ENCODE data around the gene SLBP.
"Not testable (repeated sequence)": the region's sequence is repeated elsewhere in the genome, so short reads cannot be mapped to it uniquely, and the experiment has no call there.

SLBP gene

DNA sequence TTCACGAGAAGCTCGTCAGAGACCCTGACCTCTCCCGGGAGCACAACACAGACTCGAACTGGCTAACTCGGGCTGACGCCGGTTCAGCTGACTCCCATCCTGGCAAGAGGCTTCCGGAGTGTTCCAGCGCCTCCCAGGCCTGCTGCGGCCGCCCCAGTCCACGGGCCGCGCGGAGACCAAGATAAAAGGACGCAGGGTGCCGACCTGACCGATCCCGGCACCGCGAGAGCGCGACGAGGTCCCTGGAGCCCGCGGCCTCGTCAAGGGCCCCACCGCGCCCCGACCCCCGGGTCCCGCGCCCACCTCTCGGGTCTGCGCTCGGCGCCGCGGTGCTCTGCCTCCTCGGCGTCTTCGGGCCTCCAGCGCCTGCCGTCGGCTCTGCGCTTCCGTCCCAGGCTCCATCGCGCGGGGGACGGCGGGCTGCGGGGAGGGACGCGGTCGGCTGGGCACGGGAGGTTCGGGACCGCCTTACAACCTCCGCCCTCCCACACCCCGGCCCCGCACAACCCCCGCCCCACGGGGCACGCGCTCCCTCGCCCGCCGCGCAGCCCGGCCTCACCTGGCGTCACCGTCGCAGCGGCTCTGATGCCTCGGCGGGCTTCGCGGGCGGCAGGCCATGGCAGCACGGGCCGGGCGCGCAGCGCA lies 426 bp downstream of the SLBP start:
- DNase-seq (ENCODE audit: low read depth in 2 of 2), result no peak

DNA sequence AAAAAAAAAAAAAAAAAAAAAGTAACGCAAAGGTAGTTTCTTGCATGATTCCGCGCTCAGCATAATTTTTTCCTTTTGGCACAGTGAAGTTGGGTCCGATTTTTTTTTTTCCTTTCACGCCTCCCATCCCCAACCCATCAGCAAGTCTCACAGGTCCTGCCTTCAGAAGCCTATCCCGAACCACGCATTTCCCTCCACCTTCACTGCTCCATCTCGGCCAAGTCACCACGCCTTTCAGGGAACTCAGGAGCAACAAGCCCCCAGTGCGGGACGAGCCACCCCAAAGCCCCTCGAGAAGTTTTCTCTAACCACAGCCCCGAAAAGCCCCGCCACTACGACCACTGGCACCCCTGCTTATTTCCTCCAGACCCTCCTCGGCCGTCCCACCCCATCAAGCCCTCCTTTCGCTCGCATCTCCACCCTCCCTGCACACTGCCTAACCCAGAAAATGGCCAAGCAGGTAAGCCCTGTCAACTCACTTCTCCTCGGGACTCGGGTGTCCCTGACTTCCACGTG lies 1.0 kb downstream of the SLBP start:
- no peak for DNase-seq (ENCODE audit: low read depth in 2 of 2)

DNA sequence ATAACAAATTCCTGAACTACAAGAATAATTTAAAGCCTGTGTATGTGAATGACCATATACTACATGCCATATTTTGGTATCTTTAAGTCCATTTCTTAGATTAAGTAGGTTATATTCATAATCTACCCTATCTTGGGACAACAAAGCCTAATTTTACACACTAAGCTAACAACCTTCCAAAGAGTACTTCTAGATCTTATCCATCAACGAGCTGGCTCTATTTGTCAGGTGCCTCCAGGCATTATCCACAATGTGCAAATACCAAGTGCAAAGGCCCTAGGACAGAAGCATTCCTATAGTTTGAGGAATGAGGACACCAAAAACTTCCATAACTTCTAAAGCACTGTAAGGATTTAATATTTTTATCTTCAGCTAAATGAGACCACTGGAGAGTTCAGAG lies 3.5 kb downstream of the SLBP start:
- DNase-seq (ENCODE audit: low read depth in 2 of 2), result no peak

DNA sequence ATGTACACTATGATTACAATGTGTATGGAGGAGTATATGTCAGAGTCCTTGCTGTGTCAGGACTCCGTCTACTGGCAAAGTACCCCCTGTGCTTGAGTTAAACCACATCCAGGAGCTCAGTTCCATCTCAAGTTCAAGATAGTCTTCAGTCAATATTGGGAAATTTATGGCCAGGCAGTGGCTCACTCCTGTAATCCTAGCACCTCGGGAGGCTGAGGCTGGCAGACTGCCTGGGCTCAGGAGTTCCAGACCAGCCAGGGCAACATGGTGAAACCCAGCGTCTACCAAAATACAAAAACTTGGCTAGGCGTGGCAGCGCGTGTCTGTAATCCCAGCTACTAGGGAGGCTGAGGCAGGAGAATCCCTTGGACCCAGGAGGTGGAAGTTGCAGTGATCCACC lies 5.8 kb downstream of the SLBP start:
- DNase-seq (ENCODE audit: low read depth in 2 of 2), result no peak

DNA sequence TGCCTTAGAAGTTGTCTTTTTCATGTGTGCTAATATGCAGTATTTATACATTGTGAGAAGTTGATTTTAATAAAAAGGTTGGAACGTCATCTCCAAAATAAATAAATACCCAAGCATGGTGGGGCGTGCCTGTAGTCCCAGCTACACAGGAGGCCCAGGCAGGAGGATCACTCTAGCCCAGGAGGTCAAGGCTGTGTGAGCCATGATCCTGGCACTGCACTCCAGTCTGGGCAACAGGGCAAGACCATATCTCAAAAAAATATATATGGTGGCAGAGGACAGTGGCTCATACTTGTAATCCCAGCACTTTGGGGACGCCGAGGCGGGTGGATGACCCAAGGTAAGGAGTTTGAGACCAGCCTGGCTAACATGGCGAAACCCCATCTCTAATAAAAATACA lies 6.4 kb downstream of the SLBP start:
- no peak for DNase-seq (ENCODE audit: low read depth in 2 of 2)

DNA sequence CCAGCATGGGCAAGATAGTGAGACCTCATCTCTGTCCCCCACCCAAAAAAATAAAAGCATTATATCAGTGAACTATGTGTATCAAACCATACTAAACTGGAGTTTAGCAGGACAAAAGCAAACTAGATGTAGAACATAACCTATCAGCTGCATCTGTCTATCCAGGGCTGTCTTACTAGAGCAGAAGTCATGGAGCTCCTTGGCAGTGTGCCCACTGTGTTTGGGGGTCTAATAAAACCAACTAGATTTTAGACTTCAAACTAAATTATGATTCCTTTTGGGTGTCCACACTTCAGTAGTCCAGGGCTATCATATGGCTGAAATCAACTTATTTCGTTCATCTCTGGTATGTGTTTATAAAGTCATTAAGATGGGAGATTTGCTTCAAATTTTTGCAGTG lies 8.3 kb downstream of the SLBP start:
- DNase-seq (ENCODE audit: low read depth in 2 of 2), result no peak

DNA sequence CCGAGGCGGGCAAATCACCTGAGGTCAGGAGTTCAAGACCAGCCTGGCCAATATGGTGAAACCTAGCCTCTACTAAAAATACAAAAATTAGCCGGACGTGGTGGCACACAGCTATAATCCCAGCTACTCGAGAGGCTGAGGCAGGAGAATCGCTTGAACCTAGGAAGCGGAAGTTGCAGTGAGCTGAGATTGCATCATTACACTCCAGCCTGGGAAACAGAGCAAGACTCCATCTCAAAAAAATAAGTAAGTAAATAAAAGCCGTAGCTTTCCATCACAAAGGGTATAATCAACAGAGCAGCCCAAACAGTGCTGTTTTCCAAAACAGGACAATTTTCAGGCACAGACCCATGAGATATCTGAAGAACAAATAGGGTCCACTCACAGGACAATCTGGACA lies 10.4 kb downstream of the SLBP start:
- DNase-seq (ENCODE audit: low read depth in 2 of 2), result not testable (repeated sequence)

DNA sequence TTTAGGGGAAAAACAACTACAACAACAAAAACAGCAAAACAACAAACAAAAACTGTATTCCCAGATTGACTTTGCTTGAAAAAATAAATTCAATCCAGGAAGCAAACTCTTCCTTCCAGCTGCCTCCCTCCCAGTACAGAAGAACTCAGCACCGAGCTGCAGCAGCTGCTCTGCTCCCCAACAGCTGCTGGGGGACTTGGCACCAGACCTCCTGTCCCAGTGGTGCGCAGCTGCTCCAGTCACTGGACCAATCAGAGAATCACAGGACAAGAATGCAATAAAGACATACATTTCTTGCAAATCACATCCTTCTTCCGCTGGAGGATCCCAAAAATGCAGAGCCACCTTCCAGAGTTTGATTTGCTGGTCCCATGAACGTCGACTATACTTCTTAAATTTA lies 16.2 kb downstream of the SLBP start:
- DNase-seq (ENCODE audit: low read depth in 2 of 2), result no peak

DNA sequence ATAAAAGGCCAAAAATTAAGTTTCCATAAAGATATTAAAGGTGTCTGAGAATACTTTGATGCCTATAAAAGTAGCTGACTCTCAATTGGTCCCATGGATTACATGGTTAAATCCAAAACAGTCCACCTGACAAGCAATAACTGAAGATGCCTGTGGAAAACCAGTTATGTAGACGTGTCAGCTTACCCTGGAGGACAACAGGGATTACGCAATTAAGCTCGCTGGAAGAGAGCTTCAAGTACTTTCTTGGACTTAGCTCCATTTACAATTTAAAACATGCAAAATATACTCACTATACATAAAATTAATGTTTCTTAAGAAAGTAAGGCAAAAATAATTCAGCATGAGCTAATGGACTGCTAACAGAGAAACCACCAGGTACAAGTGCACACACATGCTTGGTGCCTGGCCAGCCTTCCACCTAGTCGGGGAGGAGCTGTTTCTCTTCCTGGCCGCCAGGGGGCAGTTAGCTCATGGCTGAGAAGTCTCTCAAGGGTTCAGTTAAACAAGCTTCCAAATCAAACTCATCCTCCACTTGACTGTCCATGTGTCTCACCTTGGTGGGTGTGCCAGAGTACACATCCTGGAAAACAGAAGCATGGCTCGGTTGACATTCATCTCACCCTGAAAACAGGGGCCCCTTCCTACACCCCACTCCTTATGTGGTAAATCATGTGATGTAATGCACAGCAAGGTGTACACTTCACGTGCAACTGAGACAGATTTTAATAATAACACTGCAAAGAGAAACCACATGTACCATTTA lies 18.8 kb downstream of the SLBP start:
- DNase-seq (ENCODE audit: low read depth in 2 of 2), result peak; percentile 32 to 41

DNA sequence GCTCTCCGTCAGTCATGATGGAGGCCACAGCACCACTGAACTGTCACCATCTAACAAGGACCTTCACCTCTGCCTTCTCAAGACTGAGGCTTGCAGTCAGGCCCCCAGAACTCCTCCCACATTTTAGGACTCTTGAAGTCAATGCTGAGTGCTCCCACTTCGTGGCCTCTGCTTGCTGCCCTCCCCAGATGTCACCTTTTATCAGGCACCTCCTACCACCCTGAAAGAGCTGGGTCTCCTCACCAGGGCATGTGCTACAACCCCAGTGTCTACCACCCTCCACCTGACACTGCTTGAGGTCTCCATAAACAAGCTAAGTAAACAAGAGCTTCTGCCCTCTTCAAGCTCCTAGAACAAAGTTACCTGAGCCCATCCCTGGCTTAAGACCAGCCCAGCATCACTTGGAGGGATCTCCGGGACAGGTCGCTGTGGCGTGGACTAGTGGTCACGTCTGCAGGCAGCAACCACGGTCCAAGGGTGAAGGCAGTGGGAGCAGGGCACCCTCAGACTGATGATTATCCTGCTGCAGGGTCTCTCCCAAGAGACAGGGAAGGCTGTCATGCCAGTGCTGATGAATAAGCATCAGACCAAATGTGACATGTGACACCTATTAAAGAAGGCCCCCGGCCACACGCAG lies 20.3 kb downstream of the SLBP start:
- DNase-seq (ENCODE audit: low read depth in 2 of 2), result no peak

DNA sequence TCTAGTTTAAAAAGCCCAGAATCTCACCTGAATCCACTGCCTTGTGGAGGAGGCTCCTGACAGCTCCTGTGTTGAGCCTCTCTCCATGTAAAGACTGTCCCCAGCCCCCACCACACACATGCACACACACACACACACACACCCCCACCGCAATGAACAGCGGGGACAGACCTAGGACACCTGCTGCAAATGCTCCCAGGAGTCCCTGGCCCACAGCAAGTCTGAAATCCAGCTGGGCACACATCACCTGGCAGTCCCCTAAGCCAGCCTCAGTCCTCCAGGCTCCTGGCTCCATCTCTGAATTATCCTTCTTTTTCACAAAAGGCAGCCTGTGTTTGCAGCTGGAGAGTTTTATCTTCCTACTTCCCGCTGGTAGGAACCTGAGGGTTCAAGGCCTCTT lies 21.4 kb downstream of the SLBP start:
- no peak for DNase-seq (ENCODE audit: low read depth in 2 of 2)

DNA sequence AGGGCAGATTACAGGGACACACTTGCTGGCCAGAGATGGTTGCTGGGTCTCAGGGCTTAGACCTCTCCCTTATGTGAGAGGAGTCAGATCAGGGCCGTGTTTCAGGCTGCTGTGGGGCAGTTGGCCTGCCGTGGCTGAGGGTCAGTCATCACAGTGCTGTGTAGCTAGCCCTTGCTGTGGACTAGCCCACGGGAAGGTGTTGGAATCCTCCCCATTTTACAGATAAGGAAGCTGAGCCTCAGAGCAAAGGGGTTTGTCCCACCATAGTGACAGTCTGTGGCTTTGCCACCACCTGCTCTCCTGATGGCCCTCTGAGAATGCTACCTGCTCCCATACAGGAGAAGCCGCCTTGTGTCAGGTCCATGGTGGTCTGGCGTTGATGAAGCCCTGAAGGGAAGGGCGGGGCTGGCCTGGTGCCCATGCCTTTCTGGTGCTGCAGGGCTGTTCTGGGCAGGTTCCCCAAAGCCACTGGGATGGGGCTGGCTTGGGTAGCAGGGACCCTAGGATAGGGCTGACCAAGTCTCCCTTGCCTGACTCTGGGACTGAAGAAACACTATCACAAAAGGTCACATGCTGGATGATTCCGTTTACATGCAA lies 25.6 kb downstream of the SLBP start:
- DNase-seq (ENCODE audit: low read depth in 2 of 2), result no peak

DNA sequence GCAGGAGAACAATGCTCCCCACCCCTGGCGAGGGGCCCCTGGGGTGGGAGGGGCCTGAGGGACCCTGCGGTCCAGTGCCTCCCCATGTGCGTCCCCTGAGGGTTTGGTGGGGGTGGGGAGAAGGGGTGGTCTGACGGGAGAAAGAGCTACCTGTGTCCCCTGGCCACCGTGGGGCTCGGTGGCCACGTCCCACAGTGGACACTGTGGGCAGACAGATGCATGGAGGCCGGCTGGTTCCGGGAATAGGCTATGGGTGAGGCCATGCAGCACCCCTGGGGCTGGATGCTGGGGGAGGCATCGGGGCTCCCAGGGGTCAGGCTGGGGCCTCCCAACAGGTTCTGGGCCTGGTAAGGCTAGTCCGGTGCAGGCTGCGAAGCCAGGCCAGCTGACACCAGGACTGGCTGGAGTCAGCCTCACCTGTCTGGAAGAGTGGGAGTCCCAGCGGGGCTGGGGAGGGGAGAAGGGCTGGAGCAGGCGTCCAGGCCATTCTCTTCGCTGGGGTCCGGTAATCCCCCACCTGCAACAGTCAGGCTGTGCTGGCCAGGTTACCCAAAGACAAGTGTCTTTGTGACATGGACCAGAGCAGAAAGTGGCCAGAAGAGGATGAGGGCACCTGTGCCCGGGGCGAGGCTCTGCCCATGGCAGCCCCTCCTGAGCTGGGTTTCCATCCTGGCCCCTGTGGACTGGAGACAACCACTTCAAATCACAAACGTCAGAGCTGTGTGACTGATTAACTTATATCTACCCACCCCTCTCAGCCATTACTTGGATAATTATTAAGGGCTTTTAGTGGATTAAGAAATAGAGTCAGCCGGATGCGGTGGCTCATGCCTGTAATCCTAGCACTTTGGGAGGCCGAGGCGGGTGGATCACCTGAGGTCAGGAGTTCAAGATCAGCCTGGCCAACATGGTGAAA lies 26.6 kb downstream of the SLBP start:
- DNase-seq (ENCODE audit: low read depth in 2 of 2), result no peak

DNA sequence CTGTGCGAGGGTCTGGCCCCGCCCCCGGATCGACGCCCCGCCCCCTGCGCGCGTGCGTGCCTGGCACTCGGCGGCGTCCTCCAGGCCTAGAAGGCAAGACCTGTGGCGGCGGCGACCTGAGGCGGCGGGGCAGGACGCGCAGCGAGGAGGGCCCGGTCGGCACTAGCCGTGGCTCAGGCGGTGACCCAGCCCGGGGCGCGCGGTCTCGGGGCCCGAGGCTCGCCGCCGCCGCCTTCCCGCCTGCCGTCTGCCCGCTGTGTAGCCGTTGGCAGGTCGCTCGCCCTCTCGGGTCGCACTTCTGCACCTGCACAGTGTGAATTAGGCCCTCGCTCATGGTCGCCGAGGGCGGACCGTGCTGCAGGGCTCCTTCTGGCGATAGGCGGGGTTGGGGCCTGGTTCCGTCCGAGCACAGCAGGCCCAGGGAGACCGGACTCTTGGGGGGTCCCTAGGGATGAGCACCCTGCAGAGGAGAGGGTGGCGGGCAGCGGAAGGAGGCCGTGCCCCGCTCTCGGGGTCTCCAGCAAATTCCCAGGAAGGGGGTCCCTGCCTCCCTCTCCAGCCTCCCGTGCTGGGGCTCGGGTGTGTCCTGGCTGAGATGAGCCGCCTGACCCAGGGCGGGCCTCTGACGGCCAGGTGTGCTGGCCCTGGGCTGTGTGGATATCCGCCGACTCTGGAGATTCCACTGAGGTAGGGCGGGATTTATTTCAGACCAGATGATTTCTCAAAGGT lies 27.4 kb downstream of the SLBP start:
- no peak for DNase-seq (ENCODE audit: low read depth in 2 of 2)

DNA sequence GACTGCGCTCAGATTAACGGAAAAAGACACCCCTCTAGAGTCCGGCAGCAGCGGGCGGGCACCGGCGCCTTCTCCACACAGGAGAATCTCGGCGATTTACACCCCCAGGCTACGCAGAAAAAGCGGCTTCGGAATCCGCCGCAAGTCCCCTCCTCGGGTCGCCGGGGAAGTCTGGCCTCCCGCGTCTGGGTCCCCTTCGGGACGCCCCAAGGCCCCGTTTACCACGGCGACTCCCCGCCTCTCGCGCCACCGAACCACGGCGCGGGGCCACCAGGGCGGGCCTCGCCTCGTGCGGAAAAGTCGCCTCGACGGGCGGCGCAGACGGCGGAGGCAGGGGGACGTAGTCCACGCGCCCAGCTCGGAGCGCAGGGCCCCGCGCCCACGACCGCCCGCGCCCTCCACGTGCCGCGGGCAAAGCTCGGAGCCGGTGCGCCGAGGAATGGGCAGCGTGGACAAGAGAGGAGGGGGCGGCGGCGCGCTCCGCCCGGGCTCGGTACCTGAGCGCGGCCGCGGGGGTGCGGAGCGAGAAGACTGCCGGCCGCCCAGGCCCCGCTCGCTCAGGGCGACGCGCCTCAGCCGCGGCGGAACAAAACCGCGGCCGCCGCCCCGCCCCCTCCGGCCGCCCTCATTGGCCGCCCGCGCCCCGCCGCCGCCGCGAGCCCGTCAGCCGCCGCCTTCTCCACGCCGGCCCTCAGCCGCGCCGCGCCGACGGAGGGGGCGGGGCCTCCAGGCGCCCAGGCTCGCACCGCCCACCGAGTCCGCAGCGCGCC lies 28.2 kb downstream of the SLBP start, which contains the start of gene FAM53A:
Gene FAM53A, minus strand, starts transcription at position 578 of the 770 bp plus-strand sequence. CDS start 15,572 bp downstream, outside the sequence.
- DNase-seq (ENCODE audit: low read depth in 2 of 2), result peak; percentile 72 to 74

DNA sequence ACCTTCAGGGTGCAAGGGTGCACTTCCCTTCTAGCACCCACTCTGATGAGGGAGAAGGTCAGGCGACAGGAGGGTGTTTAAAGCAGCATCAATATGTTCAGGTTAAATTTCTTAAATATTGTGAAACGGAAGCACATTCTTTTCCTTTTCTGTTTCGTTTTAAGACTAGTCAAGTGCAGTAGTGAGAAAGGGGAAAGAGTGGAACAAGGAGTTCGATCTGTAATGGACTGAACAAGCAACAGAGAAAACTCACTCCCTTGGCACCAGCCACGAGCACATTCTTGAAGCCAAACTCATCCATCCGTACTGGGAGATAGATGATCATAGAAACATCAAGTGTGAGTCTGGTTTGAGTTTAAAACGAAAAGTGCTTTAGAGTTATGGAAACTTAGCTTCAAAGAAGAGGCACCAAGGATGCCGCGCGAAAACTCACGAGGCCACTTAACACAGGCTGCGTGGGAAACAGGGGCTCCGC lies 28.8 kb downstream of the SLBP start:
- peak; percentile 67 to 72 for DNase-seq (ENCODE audit: low read depth in 2 of 2)

DNA sequence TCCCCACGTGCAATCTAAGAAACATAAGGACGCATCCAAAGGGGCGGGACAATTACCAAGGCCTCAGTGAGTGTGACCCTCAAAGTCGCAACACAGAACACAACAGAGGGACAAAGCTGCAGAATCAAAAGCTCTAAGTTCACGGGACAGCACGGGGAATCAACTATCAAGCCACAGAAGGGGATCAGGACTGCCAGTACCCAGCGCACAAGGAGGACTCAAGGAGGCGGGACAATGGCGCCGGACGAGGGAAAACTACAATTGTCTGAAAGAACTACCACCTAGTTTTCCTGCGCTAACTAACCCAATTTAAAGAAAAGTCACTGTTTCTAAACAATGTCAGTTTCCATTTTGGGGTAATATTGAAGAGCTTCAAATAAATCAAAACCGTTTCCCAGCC lies 29.3 kb downstream of the SLBP start:
- no peak for DNase-seq (ENCODE audit: low read depth in 2 of 2)

DNA sequence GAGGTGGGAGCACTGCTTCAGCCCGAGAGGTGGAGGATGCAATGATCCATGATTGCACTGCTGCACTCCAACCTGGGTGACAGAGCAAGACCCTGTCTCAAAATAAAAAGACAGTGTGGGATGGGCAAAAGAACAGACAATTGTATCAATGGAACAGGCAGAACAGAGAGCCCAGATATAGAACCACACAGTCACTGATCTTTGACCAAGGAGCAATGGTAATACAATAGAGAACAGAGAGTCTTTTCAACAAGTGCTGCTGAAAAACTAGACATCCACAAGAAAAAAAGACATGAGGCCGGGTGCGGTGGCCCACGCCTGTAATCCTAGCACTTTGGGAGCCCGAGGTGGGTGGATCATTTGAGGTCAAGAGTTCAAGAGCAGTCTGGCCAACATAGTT lies 33.9 kb downstream of the SLBP start:
- no peak for DNase-seq (ENCODE audit: low read depth in 2 of 2)

DNA sequence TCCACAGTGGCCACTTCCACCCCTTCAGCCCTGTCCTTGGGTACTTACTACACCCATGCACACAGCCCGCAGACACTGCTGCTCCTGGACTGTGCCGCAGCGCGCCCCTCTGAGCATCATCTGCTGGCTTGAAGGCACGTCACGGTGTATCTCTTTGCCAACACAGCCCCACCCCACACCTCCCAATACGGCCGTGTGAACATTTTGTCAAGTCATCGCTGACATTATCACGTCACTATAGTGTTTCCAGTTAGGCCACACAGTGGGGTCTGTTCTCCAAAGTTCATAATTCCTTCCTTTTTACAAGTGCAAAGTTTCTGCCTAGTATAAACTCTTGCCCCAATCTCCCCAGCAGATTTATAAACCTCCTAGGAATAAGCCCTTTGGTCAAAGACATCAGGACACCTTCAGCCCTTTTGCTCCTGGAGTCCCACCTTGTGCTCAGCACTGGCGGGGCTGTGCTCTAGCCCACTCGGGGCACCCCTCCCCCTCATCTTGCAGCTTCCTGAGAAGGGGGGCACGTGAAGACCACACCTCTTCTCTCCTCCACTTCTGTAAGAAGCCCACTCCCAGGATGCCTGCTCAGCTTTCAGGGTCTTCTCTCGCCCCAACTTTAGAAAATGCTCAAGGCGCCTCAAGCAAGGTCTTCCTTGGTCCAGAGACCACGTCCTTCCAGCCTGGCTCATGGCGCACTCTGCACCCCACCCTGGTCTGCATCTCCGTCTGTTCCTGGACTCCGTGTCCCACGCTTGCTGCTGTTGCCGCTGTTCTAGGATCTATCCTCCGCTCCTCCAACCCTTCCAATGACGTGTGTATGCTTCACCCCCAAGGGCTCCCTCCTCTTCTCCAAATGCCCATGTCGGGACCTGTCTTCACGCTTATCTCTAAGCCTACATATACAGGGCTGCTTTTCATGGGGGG lies 35.3 kb downstream of the SLBP start:
- no peak for DNase-seq (ENCODE audit: low read depth in 2 of 2)

All from fibroblast of skin of left quadriceps (primary cell).